Activated T-cell treated with anti-CD3 and anti-CD28 coated beads, Interleukin-2, amount 50 U/mL, for 48 hours (primary cell): Measurements from ENCODE around the gene TCEA2.

Experiments used
- DNase-seq, 2 experiments: peaks; one replicate each; pipeline ENCODE4 v3.0.0-alpha.2; 2020

TCEA2 gene

DNA sequence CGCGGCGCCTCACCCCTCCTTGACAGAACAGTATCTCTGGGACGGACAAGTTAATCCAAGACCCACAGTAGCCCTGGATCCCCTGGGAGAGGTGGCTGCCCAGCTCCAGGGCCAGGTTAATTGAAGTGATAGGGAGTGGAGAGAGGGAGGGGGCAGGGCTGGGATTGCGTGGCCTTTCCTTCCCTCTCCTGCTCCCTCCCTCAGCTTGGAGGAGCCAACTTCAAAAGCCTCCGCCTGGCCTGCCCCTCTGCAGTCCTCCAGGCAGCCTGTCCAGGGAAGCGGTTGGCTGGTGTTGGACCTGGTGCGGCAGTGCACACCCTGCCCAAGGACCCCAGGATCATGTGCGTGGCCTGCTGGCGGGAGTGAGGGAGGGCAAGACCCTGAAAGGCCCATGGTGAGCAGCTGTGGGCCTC lies 27.1 kb upstream of the TCEA2 start, which contains the start of gene C20orf204:
Gene C20orf204, plus strand, starts transcription at position 250 of the 413 bp plus-strand sequence. Its CDS starts 142 bp downstream, at position 392.
- DNase-seq, result no peak

DNA sequence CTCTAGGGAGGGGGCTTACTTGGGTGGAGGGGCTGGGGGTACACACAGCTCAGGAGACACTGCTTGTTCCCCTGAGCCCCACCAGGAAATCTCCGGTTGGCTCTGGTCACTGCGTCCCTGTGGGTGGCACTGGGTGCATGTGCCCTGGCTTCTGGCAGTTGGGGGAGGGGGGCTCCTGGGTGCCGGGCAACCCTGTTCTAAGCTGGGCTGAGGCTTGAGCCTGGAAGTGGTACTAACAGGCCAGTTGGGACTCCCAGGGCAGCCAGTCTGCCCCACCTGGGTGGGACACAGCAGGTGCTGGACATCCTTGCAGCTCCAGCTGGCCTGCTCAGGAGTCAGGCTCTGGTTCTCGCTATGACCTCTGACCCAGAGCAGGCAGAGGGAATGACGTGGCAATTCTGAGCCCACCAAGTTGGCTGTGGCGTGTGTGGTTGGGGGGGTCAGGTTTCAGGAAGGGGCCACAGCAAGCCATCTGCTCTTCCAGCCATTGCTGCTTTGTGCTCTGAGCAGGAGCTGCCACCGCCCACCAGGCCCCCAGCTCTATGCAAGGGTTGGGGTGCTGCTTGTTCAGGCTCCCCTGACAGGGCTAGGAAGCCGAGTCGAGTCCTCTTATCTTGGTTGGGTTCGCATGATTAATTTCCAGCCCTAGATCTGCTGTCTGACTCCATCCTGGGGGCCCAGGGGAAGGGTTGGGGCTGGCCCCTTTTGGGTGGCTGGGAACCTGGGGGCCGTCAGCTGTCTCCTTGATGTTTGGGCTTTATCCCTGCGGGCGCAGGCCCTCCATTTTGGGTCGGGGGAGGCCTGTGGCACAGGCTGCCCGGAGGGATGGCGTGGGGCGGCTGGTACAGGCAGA lies 26.4 kb upstream of the TCEA2 start:
- peak; percentile 51 to 59 for DNase-seq

DNA sequence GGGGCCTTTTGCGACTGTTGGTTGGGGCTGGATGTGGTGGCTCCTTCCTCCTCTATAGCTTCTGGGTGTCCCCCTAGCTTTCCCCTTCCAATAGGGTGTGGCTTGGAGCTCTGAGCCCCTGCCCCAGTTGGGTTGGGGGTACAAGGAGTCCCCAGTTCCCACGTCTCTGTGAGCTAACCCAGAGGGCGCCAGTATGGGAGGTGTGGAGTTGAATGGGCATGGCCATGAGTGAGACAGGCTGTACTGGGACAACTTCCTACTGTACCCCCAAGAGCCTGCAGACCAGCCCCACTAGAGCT lies 25.9 kb upstream of the TCEA2 start:
- DNase-seq, result no peak

DNA sequence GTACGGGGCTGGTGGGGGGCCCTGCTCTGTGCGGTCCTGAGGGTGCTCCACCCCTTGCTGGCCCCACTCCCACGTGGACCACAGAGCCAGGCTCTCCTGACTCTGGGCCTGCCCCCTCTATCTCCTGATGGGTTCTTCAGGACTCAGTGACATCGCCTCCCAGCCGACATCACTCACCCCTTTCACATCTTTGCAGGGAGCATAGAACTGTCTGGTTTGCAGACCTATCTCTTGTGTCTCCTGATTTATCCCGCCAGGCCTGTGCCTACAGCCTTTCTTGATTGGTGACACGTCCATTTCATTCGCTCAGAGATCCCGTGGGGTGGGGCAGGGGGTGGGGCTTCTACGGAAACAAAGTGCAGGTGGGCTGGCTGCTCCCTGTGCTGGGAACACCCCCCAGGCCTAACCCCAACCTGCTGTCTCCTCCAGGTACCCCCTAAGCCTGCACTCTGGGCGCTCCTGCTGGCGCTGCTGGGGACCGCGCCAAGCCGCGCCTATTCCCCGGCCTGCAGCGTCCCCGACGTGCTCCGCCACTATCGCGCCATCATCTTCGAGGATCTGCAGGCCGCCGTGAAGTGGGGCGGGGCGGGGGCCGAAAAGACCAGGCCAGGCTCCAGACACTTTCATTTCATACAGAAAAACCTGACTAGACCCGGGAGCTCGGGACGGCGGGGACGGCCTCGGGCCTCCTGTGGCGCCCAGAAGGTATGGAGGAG lies 25.3 kb upstream of the TCEA2 start:
- DNase-seq, result peak; percentile 49 to 54

DNA sequence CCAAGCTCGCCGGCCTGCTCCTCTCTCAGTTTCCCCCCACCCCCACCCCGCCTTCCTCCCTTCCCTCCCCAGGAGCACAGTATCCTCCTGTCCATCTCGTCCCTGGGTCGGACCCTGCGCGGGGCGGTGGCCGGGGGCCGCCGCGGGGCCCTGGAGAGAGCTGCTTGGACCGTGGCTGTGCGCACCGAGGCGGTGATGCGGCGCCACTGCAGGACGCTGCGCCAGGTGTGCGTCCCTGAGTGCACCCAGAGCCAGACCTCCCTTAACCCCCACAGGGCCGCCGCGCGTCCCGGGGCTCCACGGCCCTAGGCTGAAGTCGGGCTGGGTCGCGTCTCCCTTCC lies 24.8 kb upstream of the TCEA2 start:
- no peak for DNase-seq

DNA sequence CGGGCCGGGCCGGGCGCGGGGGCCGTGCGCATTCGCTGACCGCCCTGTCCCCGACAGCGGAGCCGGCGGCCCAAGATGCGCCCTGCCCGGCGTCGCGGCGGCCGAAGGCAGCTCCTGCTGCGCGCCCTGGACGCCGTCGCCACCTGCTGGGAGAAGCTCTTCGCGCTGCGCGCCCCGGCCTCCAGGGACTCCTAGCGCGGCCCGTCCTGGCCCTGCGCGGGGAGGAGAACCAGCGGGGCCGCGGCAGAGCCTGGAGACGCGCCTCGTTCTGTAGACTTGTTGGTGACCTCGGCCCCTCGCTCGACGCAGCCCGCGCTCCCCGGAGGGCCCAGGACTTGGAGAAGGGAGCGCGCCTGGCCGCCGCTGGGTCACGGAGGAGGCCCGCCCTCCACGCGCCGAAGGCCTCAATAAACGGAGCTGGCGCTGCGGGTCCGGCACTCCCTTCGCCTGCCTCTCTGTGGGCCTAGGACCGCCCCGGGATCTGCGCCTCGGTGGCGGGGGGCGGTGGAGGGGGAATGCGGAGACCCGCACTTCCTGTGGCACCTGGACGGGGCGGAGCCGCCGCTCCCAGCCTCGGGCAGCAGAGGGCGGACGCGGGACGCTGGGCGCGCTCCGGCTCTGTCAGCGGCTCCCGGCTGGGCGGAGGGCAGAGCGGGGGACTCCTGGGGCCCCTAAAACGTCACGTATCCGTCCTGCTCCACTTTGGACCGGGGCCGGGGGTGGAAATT lies 24.3 kb upstream of the TCEA2 start:
- peak; percentile 86 to 88 for DNase-seq

DNA sequence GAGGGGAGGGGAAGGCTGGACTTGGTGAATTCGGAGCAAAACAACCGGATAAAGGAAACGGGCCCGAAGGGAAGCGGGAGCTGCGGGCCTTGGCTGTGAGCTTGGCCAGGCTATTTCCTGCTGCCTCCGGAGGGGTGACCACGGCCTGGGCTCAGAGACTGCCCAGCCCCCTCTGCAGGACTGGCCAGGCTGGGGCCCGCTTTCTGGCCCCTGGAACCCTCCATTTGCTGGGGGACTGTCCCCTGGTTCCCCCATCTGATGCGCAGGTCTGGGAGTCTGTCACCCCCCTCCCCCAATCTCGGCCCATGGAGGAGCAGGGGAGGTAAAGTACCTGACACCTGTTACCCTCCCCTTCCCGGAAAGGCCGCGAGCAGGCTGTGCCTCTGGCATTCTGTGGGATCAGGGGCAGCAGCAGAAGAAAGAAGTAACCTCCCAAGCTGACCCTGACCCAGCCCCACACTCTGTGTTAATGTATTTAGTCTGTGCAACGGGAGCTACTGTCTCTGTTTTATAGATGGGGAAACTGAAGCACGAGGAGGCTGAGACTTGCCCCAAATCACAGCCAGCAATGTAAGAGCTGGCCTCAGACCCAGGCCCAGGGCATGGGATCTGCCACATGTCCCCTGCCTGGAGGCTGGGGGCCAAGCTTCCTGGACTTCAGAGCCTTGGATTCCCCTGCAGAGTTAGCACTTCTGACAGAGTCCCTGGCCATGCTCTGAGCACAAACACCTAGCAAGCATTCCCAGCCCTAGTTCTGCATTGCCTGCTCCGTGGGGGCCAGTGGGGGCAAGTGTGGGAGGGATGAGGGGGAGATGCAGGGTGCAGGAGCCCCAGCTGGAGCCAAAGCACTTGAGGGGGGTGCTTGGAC lies 23.5 kb upstream of the TCEA2 start:
- no peak for DNase-seq

DNA sequence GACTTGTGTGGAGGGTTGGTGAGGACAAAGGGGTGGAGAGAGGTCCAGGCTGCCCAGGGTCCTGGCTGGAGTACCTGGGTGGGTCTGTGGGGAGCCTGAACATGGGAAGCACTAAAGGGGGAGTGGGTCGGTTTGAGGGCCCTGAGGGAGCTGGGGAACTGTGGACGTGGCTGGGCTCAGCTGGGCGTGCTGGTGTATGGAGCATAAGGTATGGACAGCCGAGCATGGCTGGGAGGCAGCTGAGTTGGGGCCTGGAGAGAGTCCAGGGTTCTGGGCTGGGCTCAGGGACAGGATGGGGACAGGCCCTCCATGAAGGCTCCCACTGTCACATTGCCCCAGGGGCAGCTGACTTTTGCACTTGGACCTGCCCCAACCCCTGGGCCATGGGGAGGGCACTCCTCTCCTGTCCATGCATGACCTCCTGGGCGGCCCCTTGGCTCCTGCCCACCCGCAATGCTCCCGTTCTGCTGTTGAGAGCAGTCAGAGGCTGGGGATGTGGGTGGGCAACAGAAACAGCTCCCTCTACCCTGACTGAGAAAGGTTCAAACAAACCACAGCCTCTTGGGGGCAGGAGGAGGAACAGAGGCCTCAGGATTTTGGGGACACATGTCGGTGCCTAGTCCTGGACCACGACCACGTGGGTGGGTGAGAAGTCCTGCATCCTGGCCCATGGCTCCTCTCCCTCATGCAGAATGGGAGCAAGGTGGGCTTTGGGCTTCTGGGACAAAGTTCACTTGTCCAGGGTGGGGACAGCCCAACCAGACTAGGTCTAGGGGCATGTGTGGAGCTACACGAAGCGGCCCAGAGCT lies 22.6 kb upstream of the TCEA2 start:
- DNase-seq, result no peak

DNA sequence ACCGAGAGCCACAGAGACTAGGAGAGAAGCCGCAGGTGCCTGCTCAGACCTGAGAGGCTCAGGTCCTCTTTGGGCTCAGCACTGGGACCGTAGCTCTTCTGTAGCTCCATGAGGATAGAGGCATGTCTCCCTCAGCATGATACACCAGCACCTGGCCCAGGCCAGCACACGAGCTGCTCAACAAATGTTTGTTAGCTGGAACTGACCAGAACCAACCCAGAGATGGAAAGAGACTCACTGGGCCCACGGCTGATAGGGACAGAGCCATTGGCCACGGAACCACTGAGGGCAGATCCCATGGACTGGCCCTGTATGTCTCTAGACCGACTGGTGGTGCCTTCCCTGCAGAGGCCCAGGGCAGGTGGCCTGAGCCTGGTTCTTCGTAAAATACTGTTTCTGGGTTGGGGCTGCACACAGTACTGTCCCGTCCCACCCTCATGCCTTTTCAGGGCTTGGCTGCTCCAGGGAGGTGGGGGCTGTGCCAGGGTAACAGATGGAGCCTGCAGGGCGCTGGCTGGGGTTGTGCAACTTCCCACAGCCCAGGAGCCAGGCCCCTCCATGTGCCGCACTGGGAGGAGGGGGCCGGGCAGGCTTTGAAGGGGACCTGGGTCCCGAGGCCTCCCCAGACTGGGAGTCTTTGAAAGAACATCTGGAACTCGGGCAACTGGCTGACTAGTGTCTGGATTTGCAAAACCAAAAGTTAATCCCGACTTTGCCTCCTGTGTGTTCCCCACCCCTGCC lies 21.8 kb upstream of the TCEA2 start:
- DNase-seq, result no peak

DNA sequence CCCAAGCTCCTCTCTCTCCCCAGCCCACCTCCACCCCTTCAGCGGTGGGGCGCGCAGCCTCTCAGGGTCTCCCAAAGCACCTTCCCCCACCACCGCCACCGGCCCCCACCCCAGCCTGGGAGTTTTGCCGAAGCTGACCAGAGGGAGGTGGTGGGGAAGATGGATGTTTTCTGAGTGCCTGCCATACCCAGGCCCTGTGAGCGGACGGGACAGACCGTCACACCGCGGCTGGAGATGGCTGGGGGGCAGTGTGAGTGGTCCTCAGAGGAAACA lies 21.3 kb upstream of the TCEA2 start:
- peak in 1 of 2 experiments; percentile 29 for DNase-seq

DNA sequence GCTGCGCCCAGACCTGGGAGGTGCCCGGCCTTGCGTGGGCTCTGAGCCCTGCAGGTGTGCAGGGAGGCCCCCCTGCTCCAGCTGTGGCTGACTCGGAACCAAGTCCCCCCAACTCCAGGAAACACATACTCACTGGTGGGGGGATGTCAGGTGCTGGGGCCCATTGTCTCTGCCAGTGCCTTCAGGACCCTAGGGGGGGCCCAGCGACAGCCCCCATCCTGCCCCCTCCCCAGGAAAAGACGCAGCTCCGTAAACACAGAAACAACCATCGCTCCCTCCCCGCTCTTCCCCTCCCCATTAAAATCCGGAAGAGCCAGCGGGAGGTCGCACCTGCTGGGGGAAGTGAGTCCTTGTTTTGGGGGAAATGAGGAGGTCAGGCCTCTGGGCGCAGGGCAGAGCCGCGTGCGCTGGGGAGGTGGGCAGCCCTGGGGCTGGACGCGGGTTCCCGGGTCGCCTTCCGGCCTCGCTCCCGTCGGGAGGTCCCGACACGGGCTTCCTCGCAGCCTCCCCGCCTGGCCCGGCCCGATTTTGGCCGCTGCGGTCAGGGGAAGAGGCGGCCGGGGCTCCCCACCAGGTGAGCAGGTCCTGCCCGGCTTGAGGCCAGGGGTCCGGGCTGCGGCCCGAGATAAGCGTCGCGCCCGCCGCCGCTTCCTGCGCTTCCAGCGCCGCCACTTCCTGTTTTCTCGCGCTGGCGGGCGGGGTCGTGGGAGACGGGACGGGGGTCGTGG lies 20.8 kb upstream of the TCEA2 start:
- peak in 1 of 2 experiments; percentile 50 for DNase-seq

DNA sequence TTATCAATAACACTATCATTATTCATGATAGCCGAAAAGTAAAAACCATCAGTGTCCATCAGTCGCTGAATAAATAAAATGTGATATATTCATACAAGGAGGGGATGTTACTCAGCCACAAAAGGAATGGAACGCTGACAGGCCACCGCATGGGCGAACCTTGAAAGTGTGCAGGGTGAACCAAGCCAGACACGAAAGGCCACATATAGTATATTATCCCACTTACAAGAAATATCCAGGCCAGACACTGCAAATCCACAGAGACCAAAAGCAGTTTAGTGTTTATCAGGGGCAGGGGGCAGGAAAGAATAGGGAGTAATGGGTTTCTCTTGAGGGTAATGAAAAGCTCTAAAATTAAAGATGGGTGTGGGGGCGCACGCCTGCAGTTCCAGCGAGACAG lies 19.2 kb upstream of the TCEA2 start:
- DNase-seq, result no peak

DNA sequence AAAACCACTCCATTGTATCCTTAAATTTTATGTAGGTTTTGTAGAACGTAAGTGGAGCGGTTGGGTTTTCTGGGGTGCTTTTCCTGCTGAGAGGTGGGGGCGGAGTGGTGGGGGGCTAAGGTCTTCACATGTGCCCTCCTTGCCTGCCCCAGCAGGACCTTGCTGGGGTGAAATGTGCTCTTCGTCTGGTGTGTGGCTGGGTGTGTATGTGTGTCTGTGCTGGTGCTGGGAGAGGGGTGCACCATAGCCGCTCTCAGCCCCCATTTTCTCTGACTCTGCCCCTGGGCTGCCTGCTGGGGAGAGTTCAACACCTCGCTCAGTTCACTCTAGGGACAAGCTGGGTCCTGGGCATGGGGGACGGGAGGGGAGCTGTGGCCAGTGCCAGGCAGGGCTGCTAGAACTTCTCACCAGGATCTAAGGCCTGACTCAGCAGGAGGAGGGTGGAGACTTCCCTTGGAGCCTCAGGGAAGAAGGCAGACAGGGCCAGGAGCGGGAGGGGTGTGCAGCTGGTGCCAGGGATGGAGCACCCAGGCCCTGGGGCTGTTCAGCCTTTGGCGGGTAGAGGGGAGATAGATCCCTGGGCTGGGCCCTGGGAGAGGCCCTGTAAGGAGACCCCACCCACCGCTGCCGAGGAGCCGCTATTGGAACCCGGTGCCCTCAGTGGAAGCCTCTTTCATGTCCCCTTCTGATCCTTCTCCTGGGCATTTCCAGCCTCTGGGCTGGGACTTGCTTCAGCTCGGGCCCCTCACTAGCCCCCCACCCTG lies 18.3 kb upstream of the TCEA2 start:
- DNase-seq, result no peak

DNA sequence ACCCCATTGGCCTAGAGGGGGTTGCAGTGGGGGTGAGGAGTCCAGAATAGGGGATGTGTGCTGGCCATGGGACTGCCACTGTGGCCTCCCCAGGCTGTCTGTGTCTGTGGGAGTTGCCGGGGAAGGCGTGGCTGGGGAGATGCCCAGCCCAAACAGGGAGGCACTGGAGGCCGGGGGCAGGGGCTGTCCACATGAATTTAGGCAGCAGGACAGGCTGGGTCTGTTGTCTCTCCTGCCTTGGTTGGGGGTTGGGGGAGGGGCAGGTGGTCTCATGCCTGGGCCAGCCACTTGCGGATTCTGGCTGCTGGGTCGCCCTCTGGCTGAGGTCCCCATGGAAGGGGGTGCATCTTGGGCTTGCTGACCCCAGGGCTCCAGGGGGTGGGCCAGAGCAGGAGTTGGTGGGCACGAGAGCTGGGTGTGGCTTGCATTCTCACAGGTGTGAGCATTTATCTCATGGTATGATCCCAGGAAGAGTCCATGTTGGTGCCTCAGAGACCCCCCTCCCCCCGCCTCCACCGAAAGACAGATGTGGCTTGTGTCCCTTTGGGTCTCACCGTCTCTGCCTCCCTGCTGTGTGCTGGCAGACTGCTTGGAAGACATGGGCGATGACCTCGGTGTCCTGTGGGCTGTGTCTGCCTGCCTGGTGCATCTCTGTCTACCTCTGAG lies 17.5 kb upstream of the TCEA2 start:
- DNase-seq, result no peak

DNA sequence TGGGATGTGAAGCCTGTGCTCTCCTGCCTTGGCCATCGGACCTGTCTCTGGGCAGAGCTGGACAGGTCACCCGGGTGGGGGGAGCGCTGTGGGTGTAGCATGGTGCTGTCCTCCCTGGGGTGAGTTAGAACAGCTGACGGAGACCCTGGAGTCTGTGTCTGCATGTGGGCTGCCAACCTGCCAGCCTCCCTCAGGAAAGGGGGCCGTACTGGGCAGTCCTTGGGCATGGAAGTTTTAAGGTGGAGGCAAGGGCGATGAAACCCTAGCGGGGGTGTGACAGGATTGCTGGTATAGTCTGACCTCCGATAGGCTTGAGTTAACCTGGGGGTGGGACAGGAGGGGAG lies 16.0 kb upstream of the TCEA2 start:
- no peak for DNase-seq

DNA sequence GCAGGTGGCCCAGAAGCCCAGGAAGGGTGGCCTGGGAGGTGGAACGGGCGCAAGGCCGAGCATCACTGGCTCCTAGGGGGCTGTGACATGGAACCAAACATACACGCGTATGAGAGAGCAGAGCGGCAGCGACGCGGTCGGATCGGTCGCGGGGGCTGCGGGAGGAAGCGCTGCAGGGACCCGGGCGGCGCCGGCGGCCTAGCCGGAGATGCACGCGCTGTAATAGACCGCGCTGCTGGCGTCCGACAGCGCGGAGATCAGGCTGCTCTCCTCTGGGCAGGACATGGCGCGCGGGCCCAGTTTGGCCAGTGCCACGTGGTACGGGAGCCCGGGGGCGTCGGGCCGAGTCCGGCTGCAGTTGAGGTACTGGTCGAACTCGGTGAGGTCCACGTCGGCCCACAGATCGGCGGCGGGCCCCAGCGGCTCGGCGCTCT lies 15.0 kb upstream of the TCEA2 start:
- no peak for DNase-seq

DNA sequence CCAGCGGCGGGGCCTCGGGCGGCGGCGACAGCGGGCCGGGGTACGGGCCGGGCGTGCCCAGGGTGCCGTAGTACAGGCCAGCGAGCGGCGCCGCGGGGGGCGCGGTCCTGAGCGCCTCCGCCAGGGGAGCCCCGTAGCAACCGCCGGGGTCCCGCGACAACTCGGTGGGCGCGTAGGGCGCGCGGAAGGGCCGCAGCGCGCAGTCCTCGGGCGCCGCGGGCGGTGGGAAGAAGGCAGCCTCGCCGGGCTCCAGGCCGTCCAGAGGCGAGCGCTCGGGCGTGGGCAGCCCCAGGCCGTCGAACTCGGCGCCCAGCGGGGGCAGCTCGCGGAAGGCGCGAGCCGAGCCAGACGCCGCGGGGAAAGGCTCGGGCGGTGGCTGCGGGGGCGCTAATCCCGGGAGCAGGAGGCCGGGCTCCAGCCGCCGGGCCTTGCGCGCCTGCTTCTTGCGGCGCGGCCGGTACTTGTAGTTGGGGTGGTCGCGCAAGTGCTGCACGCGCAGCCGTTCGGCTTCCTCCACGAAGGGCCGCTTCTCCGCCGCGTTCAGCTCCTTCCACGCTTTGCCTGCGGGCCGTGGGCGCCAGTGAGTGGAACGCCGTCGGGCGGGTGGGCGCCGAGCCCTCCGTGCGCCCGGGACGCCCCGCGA lies 14.5 kb upstream of the TCEA2 start:
- no peak for DNase-seq

DNA sequence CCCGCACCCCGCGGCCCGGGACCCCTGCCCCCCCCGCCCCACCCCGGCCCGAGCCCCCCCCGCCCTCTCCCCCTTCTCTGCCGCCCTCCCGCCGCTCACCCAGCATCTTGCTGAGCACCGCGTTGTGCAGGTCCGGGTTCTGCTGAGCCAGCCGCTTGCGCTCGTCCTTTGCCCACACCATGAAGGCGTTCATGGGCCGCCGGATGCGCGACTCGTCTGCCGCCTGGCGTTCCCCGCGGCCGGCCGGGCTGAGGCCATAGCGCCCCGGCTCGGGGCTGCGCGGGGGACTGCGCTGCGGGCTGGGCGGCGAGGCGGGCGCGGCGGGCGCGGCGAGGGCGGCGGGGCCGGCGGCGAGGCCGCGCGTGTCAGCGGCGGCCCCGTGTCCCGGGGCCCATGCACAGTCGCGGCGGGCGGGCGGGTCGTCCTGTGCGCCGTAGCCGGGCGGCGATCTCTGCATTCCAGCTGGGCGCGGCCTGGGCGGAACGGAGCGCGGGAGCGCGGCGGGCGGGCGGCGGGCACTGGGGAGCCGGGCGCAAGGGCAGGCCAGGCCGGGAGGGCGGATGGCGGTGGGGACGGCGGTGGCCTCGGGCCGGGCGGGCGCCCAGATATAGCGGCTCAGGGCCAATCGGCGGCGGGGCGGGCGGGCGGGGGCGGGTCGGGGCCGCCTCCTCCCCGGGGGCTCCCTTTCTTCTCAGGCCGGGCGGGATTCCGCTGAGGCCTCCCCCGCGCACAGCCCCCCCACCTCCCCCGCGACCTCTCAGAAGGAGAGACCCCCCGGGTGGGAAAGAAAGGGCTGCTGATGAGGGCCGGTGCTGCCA lies 13.7 kb upstream of the TCEA2 start, which contains the start of gene SOX18:
Gene SOX18, minus strand, starts transcription at position 580 of the 818 bp plus-strand sequence. Its CDS starts 123 bp downstream, at position 457.
- peak in 1 of 2 experiments; percentile 65 for DNase-seq
